Measurements from ENCODE around the gene TOMM20L.
"Not testable (repeated sequence)": the region's sequence is repeated elsewhere in the genome, so short reads cannot be mapped to it uniquely, and the experiment has no call there.

The TOMM20L gene

GRCh38 chr14:58395812-58396788 is at the start of gene TOMM20L:
Gene TOMM20L, plus strand, starts transcription at chr14:58395930. Its CDS starts 28 bp downstream, at chr14:58395958.
- DNase-seq (ENCODE audit: low read depth) = peak; percentile 31

- no peak for DNase-seq (ENCODE audit: low read depth)
Measured at GRCh38 chr14:58353516-58354299, 42.0 kb upstream of the TOMM20L start.

GRCh38 chr14:58354808-58355207 is 40.9 kb upstream of the TOMM20L start:
- no peak for DNase-seq (ENCODE audit: low read depth)

GRCh38 chr14:58356268-58356667 is 39.5 kb upstream of the TOMM20L start:
- DNase-seq (ENCODE audit: low read depth) = no peak

- DNase-seq (ENCODE audit: low read depth) = not testable (repeated sequence)
Measured at GRCh38 chr14:58362272-58362671, 33.5 kb upstream of the TOMM20L start.

GRCh38 chr14:58362798-58363412 is 32.8 kb upstream of the TOMM20L start:
- no peak for DNase-seq (ENCODE audit: low read depth)

- no peak for DNase-seq (ENCODE audit: low read depth)
Measured at GRCh38 chr14:58364316-58364715, 31.4 kb upstream of the TOMM20L start.

- DNase-seq (ENCODE audit: low read depth) = no peak
Measured at GRCh38 chr14:58367296-58367695, 28.4 kb upstream of the TOMM20L start.

GRCh38 chr14:58368956-58369355 is 26.8 kb upstream of the TOMM20L start:
- peak; percentile 21 for DNase-seq (ENCODE audit: low read depth)

GRCh38 chr14:58376791-58377190 is 18.9 kb upstream of the TOMM20L start:
- DNase-seq (ENCODE audit: low read depth) = no peak

GRCh38 chr14:58390830-58391229 is 4.9 kb upstream of the TOMM20L start:
- DNase-seq (ENCODE audit: low read depth) = no peak

- DNase-seq (ENCODE audit: low read depth) = no peak
Measured at GRCh38 chr14:58395562-58395811, 243 bp upstream of the TOMM20L start.

GRCh38 chr14:58397156-58397555 is 1.4 kb downstream of the TOMM20L start:
- DNase-seq (ENCODE audit: low read depth) = no peak

GRCh38 chr14:58398495-58398894 is 2.8 kb downstream of the TOMM20L start:
- no peak for DNase-seq (ENCODE audit: low read depth)

GRCh38 chr14:58398895-58399294 is 3.2 kb downstream of the TOMM20L start:
- no peak for DNase-seq (ENCODE audit: low read depth)

- DNase-seq (ENCODE audit: low read depth) = no peak
Measured at GRCh38 chr14:58401587-58401986, 5.9 kb downstream of the TOMM20L start.

- DNase-seq (ENCODE audit: low read depth) = no peak
Measured at GRCh38 chr14:58408681-58409215, 13.0 kb downstream of the TOMM20L start.

GRCh38 chr14:58414845-58415244 is 19.1 kb downstream of the TOMM20L start:
- DNase-seq (ENCODE audit: low read depth) = no peak

GRCh38 chr14:58415636-58416547 is 20.2 kb downstream of the TOMM20L start:
- DNase-seq (ENCODE audit: low read depth) = no peak

GRCh38 chr14:58416934-58417333 is 21.2 kb downstream of the TOMM20L start:
- not testable (repeated sequence) for DNase-seq (ENCODE audit: low read depth)

- DNase-seq (ENCODE audit: low read depth) = peak; percentile 31
Measured at GRCh38 chr14:58426670-58427280, 31.0 kb downstream of the TOMM20L start.

Data from stromal cell of bone marrow (primary cell).